Stimulated activated CD4-positive, alpha-beta T cell treated with anti-CD3 and anti-CD28 coated beads, Interleukin-4, amount 100 ng/mL, for 24 hours (primary cell): ENCODE results near the gene ZMIZ1.

Source experiments
- DNase-seq: peaks from one replicate; pipeline ENCODE4 v3.0.0-alpha.2; 2020

The ZMIZ1 gene

GRCh38 chr10:79100771-79101170 is 32.0 kb downstream of the ZMIZ1 start:
- no peak for DNase-seq

GRCh38 chr10:79101560-79102497 is 33.1 kb downstream of the ZMIZ1 start:
- no peak for DNase-seq

GRCh38 chr10:79102498-79102874 is 33.7 kb downstream of the ZMIZ1 start:
- no peak for DNase-seq

- DNase-seq, result no peak
These were observed 34.4 kb downstream of the ZMIZ1 start for GRCh38 chr10:79103129-79103528.

GRCh38 chr10:79103585-79103984 is 34.8 kb downstream of the ZMIZ1 start:
- DNase-seq, result no peak

- no peak for DNase-seq
These were observed 36.5 kb downstream of the ZMIZ1 start for GRCh38 chr10:79105150-79105739.

GRCh38 chr10:79105818-79106217 is 37.1 kb downstream of the ZMIZ1 start:
- DNase-seq, result no peak

GRCh38 chr10:79106256-79107050 is 37.7 kb downstream of the ZMIZ1 start:
- no peak for DNase-seq

GRCh38 chr10:79107736-79108264 is 39.0 kb downstream of the ZMIZ1 start:
- no peak for DNase-seq

GRCh38 chr10:79108728-79109127 is 40.0 kb downstream of the ZMIZ1 start:
- no peak for DNase-seq

- DNase-seq, result no peak
These were observed 42.7 kb downstream of the ZMIZ1 start for GRCh38 chr10:79111427-79111826.

GRCh38 chr10:79111846-79112614 is 43.3 kb downstream of the ZMIZ1 start:
- no peak for DNase-seq

- DNase-seq, result no peak
These were observed 44.2 kb downstream of the ZMIZ1 start for GRCh38 chr10:79112881-79113431.

- DNase-seq, result no peak
These were observed 45.1 kb downstream of the ZMIZ1 start for GRCh38 chr10:79113827-79114226.

GRCh38 chr10:79115302-79115701 is 46.5 kb downstream of the ZMIZ1 start:
- DNase-seq, result no peak

GRCh38 chr10:79116368-79116767 is 47.6 kb downstream of the ZMIZ1 start:
- no peak for DNase-seq

GRCh38 chr10:79116801-79117723 is 48.3 kb downstream of the ZMIZ1 start:
- DNase-seq, result no peak

GRCh38 chr10:79118286-79119202 is 49.8 kb downstream of the ZMIZ1 start:
- no peak for DNase-seq

GRCh38 chr10:79119306-79119705 is 50.5 kb downstream of the ZMIZ1 start:
- DNase-seq, result no peak

GRCh38 chr10:79123547-79123963 is 54.8 kb downstream of the ZMIZ1 start:
- no peak for DNase-seq
